CD14-positive monocyte (primary cell): ENCODE results near the gene SLC24A3. TPM values are rescaled to one million over a fixed set of nuclear protein-coding genes. Genes with fewer than 3 reads are reported as not detected.

ENCODE experiments used
- DNase-seq, 3 donors: peaks; one replicate each; pipeline ENCODE4 v3.0.0-alpha.2; 2011 to 2022
- H2AFZ ChIP-seq: 2 replicates; pipeline ENCODE4 v1.6.0; 2012; ENCODE audit warnings: mild to moderate bottlenecking, low read depth, low read length, inconsistent platforms; ENCODE audit not compliant: insufficient read depth, poor library complexity, severe bottlenecking
- H3K27ac ChIP-seq, 2 donors: 1 replicate in 1 of 2; 2 replicates in 1 of 2; pipeline ENCODE4 v1.5.1; 2012 to 2013; ENCODE audit warnings: low read length in 2 of 2, control low read depth in 1 of 2, inconsistent platforms in 1 of 2, low read depth in 1 of 2, mild to moderate bottlenecking in 1 of 2
- H3K27me3 ChIP-seq, 2 donors: one replicate each; pipeline versions ENCODE4 v1.6.0 to v1.6.1; 2011 to 2013; ENCODE audit warnings: low read length in 2 of 2; ENCODE audit not compliant: control insufficient read depth in 2 of 2, insufficient read depth in 2 of 2
- H3K36me3 ChIP-seq, 2 donors: replicated peaks in 1 of 2; 1 replicate in 1 of 2; 2 replicates in 1 of 2; pipeline versions ENCODE4 v1.5.1 to v1.6.1; 2012 to 2013; ENCODE audit warnings: low read length in 2 of 2, control low read depth in 1 of 2, inconsistent platforms in 1 of 2, mild to moderate bottlenecking in 1 of 2; ENCODE audit not compliant: insufficient read depth in 2 of 2, control insufficient read depth in 1 of 2
- H3K4me1 ChIP-seq, 2 donors: 1 replicate in 1 of 2; 2 replicates in 1 of 2; pipeline versions ENCODE4 v1.5.1 to v1.6.1; 2012 to 2013; ENCODE audit warnings: low read length in 2 of 2, control low read depth in 1 of 2, inconsistent platforms in 1 of 2, mild to moderate bottlenecking in 1 of 2, moderate library complexity in 1 of 2; ENCODE audit not compliant: insufficient read depth in 2 of 2, control insufficient read depth in 1 of 2
- H3K4me2 ChIP-seq: replicated peaks from 2 replicates; pipeline ENCODE3; 2012; ENCODE audit warnings: low read length, moderate library complexity, mild to moderate bottlenecking; ENCODE audit not compliant: poor library complexity, severe bottlenecking; ENCODE audit errors: extremely low read depth
- H3K4me3 ChIP-seq, 3 experiments: fragments of 200-600 bp in 1 of 3; sonication (generic) in 1 of 3; replicated peaks in 1 of 3; 1 replicate in 2 of 3; 2 replicates in 1 of 3; pipeline ENCODE4 v1.5.1; 2011 to 2013; ENCODE audit warnings: low read length in 3 of 3, mild to moderate bottlenecking in 3 of 3, control low read depth in 2 of 3, low read depth in 2 of 3, inconsistent platforms in 1 of 3, moderate library complexity in 1 of 3
- H3K79me2 ChIP-seq: 2 replicates; pipeline ENCODE4 v1.6.0; 2012; ENCODE audit warnings: mild to moderate bottlenecking, control low read depth, inconsistent platforms, low read length, moderate library complexity; ENCODE audit not compliant: insufficient read depth
- H3K9ac ChIP-seq: 2 replicates; pipeline ENCODE4 v1.6.0; 2017; ENCODE audit warnings: low read length, mild to moderate bottlenecking; ENCODE audit not compliant: insufficient read depth, poor library complexity, severe bottlenecking
- H3K9me3 ChIP-seq, 2 donors: replicated peaks in 1 of 2; 1 replicate in 1 of 2; 2 replicates in 1 of 2; pipeline versions ENCODE4 v1.5.1 to v1.6.1; 2012 to 2013; ENCODE audit warnings: low read length in 2 of 2, control low read depth in 1 of 2; ENCODE audit not compliant: control insufficient read depth in 1 of 2, insufficient read depth in 1 of 2
- H4K20me1 ChIP-seq: 2 replicates; pipeline ENCODE4 v1.6.0; 2012; ENCODE audit warnings: mild to moderate bottlenecking, low read length, control low read depth, moderate library complexity; ENCODE audit not compliant: insufficient read depth
- H3K27ac Mint-ChIP-seq, 7 donors: one replicate each; pipeline ENCODE4 v1.8.0; 2020; ENCODE audit warnings: mild to moderate bottlenecking in 7 of 7, mixed read lengths in 7 of 7, moderate library complexity in 6 of 7, inconsistent platforms in 2 of 7
- H3K27me3 Mint-ChIP-seq, 3 donors: one replicate each; pipeline ENCODE4 v1.8.0; 2021 to 2022; ENCODE audit warnings: low read depth in 3 of 3, mild to moderate bottlenecking in 3 of 3, mixed read lengths in 3 of 3, moderate library complexity in 3 of 3, inconsistent platforms in 1 of 3
- H3K36me3 Mint-ChIP-seq, 2 donors: one replicate each; pipeline ENCODE4 v1.8.0; 2020; ENCODE audit warnings: mixed read lengths in 2 of 2, inconsistent platforms in 1 of 2, mild to moderate bottlenecking in 1 of 2
- H3K4me1 Mint-ChIP-seq: one replicate; pipeline ENCODE4 v1.8.0; 2020; ENCODE audit warnings: mild to moderate bottlenecking, mixed read lengths
- H3K4me3 Mint-ChIP-seq, 2 donors: one replicate each; pipeline ENCODE4 v1.8.0; 2020; ENCODE audit warnings: mild to moderate bottlenecking in 2 of 2, mixed read lengths in 2 of 2, moderate library complexity in 1 of 2
- H3K9me3 Mint-ChIP-seq, 7 donors: one replicate each; pipeline ENCODE4 v1.8.0; 2020 to 2022; ENCODE audit warnings: mixed read lengths in 7 of 7, mild to moderate bottlenecking in 6 of 7, moderate library complexity in 6 of 7, inconsistent platforms in 2 of 7
- WGBS: methylation state at CpG from one replicate; pipeline ENCODE4 v1.1.5; 2013; ENCODE audit warnings: missing lambda C conversion rate; ENCODE audit not compliant: insufficient coverage; 5-methylcytosine and 5-hydroxymethylcytosine counted together
- intact Hi-C, 2 donors: fragments of 100-400 bp; cut with micrococcal nuclease; formaldehyde crosslinking; loops; one replicate each; pipeline versions ENCODE4 v1.15.0 to v1.15.1; 2023
- polyA plus RNA-seq, 3 donors: library from polyadenylated mRNA; depleted of rRNA in 1 of 3; unstranded in 2 of 3; stranded (reverse) in 1 of 3; fragments of 300-500 nt in 2 of 3; fragments of >200 nt in 1 of 3; fragmentation: Illumina TruSeq in 2 of 3; gene quantifications; 1 replicate in 2 of 3; 2 replicates in 1 of 3; pipeline ENCODE4 v1.2.3, GENCODE V29; 2012 to 2021
- TF ChIP-seq, protein P1 (sequence below): fragments of 200-600 bp; IDR thresholded peaks from one replicate; pipeline ENCODE4 v1.8.0; 2022; ENCODE audit warnings: antibody characterized with exemption, mild to moderate bottlenecking

SLC24A3 gene
- polyA plus RNA-seq, 3 donors = 0.04 to 0.08 TPM; not detected in 1

DNA sequence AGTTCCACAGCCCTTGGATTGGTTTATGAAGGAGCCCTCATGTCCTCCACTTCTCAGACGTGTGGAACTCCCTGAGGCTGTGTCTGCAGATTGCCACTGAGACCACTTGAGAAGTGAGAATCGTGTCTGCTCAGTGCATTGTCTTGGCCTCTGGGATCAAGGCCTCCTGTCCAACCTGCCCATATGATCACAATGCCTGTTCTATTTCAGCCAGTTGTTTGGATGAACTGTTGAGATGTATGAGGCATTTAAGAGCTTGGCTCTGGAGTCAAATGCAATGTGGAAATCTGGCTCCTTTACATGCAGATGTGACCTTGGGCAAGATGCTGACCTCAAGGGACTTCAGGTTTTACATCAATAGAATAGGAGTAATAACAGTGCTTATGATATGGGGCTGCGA, 125.9 kb downstream of the SLC24A3 start:
- no peaks in the 10 kb centered on the region for H3K9me3 ChIP-seq
- no peak overlapping the region for H2AFZ ChIP-seq
- H3K27me3 ChIP-seq = no peaks in the 10 kb centered on the region
- Mint-ChIP-seq H3K27ac (no peak overlapping the region), H3K4me3 (no peak overlapping the region), H3K27me3 (peaks cover 0 to 4% (median 3%) of the 10 kb centered on the region in 3 donors), H3K9me3 (peaks cover 0 to under 1% (median 0%) of the 10 kb centered on the region in 7 donors), H3K36me3 (no peaks in the 10 kb centered on the region), H3K4me1 (peaks cover 8% of the 10 kb centered on the region)
- DNase-seq = no peak
- intact Hi-C loops = no loop called here
- H3K4me1 ChIP-seq = no peaks in the 10 kb centered on the region
- H3K4me2 ChIP-seq = no peak overlapping the region
- no peak overlapping the region for H3K27ac ChIP-seq
- no peak overlapping the region for H3K9ac ChIP-seq
- 100% methylated on average over 1 of the region's 3 CpGs for WGBS
- H4K20me1 ChIP-seq = no peaks in the 10 kb centered on the region
- H3K4me3 ChIP-seq = no peak overlapping the region
- TF ChIP-seq, protein P1, sequence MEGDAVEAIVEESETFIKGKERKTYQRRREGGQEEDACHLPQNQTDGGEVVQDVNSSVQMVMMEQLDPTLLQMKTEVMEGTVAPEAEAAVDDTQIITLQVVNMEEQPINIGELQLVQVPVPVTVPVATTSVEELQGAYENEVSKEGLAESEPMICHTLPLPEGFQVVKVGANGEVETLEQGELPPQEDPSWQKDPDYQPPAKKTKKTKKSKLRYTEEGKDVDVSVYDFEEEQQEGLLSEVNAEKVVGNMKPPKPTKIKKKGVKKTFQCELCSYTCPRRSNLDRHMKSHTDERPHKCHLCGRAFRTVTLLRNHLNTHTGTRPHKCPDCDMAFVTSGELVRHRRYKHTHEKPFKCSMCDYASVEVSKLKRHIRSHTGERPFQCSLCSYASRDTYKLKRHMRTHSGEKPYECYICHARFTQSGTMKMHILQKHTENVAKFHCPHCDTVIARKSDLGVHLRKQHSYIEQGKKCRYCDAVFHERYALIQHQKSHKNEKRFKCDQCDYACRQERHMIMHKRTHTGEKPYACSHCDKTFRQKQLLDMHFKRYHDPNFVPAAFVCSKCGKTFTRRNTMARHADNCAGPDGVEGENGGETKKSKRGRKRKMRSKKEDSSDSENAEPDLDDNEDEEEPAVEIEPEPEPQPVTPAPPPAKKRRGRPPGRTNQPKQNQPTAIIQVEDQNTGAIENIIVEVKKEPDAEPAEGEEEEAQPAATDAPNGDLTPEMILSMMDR = no peak
- no peaks in the 10 kb centered on the region for H3K79me2 ChIP-seq
- no peaks in the 10 kb centered on the region for H3K36me3 ChIP-seq

DNA sequence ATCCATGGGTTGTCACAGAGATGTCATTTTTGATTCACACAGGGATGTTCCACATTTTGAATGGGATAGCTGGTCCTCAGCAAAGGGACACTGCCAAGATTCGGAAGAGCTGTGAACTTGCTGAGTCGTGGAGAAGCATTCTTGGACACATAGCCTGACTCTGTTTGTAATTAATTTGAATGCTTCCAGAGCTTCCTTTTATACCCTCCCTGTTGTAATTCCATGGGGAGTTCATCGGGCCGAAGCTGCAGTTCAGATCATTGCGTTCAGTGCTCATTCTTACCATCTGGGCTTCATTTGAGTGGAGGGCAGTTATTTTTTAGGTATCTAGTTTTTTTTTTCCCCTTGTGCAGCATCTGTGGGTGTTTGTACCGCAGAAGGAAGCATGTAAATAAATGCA, 126.5 kb downstream of the SLC24A3 start:
- H4K20me1 ChIP-seq = no peaks in the 10 kb centered on the region
- H2AFZ ChIP-seq = no peak overlapping the region
- H3K9me3 Mint-ChIP-seq = peaks cover 0 to 2% (median 0%) of the 10 kb centered on the region in 7 donors
- no peaks in the 10 kb centered on the region for H3K4me1 ChIP-seq
- no peaks in the 10 kb centered on the region for H3K27me3 ChIP-seq
- peaks cover 5% of the 10 kb centered on the region for H3K4me1 Mint-ChIP-seq
- H3K4me2 ChIP-seq = no peak overlapping the region
- H3K79me2 ChIP-seq = no peaks in the 10 kb centered on the region
- no peak overlapping the region for H3K27ac ChIP-seq
- peaks cover 0 to 4% (median 3%) of the 10 kb centered on the region in 3 donors for H3K27me3 Mint-ChIP-seq
- no peak overlapping the region for H3K9ac ChIP-seq
- no peaks in the 10 kb centered on the region for H3K36me3 ChIP-seq
- H3K9me3 ChIP-seq = no peaks in the 10 kb centered on the region
- H3K27ac Mint-ChIP-seq = no peak overlapping the region
- H3K4me3 ChIP-seq = no peak overlapping the region
- no peak for DNase-seq
- no peak overlapping the region for H3K4me3 Mint-ChIP-seq
- intact Hi-C loops = no loop called here
- WGBS = no CpG with 5 or more reads among the region's 6 CpGs
- no peaks in the 10 kb centered on the region for H3K36me3 Mint-ChIP-seq
- TF ChIP-seq, protein P1 = no peak
